HG03378 (cell line): ENCODE data around the gene ATP8A2.
"Not testable (repeated sequence)": the region's sequence is repeated elsewhere in the genome, so short reads cannot be mapped to it uniquely, and the experiment has no call there.

ENCODE experiments used
- ATAC-seq: cut with Tn5 transposase; IDR thresholded peaks from one replicate; pipeline ENCODE4 v1.9.1; 2021; ENCODE audit warnings: mild to moderate bottlenecking, moderate library complexity; ENCODE audit not compliant: unreplicated experiment

Gene ATP8A2

DNA sequence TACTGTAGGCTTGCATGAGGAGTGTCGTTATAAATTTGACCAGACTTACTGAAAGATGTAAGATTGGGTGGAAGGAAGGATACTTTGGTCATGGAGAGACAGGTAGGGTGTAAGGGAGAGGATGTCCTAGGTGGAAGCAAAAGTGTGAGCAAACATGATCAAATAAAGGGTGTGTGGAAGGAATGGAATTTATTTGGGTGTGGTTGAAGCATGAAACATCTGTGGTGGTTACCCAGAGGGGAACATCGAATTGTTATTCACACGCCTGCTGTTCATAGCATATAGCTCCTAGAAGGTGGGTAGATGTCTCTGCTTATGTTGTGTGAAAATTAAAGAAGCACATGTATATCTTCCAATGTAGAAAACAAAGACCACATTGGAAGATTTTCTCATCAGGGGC is 157.7 kb downstream of the ATP8A2 start:
- no peak for ATAC-seq

DNA sequence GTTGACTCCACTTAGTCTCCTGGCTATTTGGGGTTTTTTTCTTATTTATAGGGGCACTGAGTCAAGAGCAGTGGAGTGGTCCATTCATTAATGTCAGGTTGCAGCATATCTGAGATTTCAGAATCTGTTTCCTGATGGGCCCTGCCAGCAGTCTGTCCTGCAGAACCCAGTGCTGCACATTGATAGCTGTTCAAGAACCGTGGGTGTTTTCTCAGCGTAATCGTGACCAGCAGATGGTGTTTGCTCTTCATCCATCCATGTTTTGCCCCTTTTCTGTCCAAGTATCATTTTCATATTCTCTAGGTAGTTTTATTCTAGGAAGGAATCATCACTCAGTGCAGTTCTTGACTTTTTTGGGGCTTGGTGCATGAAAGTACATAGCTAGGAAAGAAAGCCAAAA is 166.5 kb downstream of the ATP8A2 start:
- no peak for ATAC-seq

DNA sequence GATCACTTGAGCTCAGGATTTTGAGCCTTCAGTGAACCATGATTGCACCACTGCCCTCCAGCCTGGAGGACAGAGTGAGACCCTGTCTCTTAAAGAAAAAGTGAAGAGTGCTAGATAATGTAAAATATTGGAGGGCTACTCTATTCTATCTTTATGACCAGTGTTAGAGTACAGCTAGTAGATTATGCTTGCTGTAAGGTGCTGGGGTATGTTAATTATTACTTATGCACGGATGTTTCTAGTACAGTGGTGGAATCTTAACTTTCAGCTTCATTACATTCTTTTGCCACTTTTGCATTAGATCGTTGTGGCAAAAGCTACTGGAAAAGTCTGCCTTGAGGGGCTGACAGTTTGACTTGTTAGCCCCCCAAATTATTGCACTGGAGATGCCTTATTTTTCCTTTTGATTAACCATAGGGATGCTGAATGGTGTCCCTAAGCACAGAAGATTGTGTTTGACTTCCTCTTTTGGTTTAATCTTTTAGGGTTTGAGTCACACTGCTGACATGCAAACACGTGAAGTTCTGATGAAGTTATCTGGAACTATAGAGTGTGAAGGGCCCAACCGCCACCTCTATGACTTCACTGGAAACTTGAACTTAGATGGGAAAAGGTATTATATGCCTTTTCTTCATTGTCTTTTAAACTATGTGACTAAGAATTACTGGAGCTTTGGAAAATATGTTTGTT is 169.8 kb downstream of the ATP8A2 start:
- ATAC-seq, result no peak

DNA sequence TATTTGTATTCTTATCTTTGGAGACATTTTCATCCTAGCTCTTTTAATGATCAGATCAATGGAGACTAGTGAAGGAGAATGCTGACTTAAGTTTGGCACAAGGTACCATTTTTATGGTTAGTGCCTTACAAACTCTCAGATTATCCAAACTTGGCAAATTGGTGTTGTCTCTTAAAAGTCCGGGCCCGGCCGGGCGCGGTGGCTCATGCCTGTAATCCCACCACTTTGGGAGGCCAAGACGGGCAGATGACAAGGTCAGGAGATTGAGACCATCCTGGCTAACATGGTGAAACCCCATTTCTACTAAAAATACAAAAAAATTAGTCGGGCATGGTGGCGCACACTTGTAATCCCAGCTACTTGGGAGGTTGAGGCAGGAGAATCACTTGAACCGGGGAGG is 177.2 kb downstream of the ATP8A2 start:
- not testable (repeated sequence) for ATAC-seq

DNA sequence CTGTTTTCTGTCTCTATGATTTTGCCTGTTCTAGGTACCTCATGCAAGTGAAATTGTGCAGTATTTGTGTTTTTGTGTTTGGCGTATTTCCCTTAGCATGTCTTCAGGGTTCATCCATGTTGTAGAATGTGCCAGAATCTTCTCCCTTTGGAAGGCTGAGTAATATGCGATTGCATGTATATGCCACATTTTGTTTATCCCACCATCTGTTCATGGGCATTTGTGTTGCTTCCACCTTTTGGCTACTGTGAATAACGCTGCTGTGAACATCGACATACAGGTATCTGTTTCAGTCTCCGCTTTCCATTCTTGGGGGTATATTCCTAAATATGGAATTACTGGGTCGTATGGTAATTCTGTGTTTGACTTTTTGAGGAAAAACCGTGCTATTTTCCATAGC is 190.0 kb downstream of the ATP8A2 start:
- no peak for ATAC-seq

DNA sequence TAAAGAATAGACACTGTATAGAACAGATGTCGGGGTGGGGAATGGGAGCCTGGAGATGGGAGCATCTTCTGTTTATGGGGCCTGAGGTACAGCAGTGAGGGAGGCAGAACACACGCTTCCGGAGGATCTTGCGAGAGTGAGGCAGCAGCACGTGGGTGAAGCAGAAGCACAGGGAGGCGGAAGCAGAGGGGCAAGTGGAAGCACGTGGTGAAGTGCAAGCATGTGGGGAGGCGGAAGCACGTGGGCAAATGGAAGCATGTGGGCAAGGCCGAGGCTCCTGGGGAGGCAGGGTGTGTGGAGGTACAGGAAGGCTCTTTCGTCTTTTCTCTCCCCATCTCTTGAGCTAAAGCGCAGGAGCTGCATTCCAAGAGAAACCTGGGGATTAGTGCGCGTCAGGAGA is 198.4 kb downstream of the ATP8A2 start:
- ATAC-seq, result no peak

DNA sequence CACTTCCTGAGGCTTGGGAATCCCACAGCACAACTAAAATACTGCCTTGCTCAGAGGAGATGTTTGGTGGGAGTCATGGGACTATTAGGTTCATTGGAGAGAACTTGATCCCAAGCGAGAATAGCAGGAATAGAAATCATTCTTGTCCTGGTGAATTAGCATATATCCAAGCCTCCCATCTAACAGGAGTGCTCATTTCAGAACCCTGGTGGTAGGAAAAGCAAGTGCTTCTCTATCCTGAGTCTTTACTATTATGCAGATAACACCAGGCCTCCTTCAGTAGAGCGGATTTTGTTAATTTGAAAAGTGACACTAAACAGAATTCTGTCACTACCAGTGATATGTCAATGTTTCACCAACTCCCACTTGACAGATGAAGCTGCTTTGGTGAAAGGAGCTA is 199.5 kb downstream of the ATP8A2 start:
- ATAC-seq, result no peak

DNA sequence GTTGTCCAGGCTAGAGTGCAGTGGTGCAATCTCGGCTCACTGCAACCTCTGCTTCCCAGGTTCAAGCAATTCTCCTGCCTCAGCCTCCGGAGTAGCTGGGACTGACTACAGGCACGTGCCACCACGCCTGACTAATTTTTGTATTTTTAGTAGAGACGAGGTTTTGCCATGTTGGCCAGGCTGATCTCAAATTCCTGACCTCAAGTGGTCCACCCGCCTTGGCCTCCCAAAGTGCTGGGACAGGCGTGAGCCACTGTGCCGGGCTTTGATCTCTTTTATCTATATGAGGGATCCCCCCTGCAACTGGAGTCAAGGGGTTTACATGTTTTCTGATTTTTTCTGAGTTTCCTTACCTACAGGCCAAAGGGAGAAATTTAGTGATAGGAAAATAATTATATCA is 200.4 kb downstream of the ATP8A2 start:
- ATAC-seq, result not testable (repeated sequence)

DNA sequence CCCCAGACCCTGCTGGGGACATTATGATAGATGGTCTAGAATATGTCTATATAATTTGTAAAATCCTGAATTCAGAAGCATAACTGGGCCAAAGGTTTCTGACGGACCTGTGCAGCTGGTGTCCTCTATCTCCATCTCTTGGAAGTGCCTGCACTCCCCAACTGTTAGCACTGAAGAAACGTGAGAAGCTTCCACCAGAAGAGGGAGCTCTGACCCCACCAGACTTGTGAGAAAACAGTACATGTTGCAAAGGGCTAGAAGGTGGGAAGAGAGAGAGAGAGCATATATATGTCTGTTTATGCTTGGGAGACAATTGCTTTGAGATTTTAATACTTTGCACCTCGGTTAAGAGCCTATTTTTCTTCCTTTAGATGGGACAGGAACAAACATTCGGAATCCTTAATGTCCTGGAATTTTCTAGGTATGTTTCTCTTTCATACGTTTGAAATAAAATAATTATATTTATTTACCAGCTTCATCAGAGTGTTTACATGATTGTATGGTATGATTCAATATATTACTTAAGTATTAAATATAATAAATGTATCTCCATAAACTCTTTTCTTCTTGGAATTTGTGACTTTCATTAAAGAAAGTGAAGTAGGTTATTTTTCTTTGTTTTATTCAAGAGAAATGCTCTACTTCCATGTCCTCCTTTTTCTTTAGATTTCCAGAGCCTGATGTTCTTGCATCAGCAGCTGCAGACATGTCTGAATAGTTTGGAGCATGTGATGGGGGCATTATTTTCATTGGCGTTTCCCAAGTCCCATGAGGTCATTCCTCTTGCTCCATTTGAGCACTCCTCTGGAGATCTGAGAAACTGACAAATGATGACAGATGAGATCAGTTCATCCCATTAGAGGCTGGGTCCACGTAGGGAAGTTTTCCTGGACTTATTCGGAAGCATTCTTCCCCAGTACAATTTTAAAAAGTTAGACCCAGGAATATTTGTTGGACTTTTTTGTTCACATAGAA is 202.9 kb downstream of the ATP8A2 start:
- peak; percentile 77 for ATAC-seq

DNA sequence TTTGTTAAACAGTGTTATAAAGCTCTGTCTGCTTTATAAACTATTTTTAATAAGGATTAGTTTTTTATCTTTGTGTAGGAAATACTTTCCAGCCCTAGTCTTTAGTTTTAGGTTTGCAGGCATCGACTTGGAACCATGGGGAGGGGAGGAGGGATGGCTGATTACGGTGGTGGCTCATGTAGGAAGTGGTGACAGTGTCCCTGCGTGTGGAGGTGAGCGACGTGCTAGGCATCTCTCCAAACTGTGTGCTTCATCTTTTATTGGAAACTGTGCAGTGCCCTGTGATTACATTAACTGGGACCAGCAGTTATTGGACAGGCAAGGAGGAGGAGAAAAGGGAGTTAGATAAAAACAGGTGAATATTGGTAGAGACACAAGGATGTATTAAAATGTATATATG is 203.8 kb downstream of the ATP8A2 start:
- ATAC-seq, result no peak

DNA sequence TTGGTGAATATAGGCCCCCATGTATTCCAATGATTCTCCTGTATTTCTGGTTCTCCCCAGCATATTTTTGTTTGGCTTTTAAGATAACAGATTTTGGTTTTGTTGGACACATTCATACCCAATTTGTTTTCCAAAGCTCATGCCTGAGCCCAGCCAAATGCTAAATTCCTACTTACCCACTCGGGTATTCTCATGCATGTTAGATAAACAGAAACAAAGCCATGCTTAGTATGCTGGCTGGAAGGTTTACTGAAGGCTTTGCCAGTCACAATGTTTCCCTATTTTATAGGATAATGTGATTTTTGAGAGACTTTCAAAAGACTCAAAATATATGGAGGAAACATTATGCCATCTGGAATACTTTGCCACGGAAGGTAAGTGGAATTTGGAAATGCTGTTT is 206.8 kb downstream of the ATP8A2 start:
- no peak for ATAC-seq

DNA sequence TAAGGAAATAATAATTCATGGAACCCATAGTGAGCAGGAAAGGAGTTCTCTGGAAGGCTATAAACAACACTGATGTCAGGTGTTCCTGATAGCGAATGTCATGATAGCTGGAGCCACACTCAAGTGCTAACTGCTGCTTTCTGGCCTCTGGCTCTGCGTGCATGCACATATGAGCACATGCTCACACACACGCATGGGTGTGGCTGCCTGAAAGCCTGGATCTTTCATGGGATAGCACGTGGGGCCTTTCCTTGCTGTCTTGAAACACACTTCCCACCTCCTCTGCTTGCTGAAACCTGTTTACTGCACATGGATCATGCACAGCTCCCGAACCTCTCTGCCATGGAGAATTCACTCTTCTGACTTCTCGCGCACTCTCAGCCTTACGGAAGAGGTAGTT is 207.4 kb downstream of the ATP8A2 start:
- no peak for ATAC-seq

DNA sequence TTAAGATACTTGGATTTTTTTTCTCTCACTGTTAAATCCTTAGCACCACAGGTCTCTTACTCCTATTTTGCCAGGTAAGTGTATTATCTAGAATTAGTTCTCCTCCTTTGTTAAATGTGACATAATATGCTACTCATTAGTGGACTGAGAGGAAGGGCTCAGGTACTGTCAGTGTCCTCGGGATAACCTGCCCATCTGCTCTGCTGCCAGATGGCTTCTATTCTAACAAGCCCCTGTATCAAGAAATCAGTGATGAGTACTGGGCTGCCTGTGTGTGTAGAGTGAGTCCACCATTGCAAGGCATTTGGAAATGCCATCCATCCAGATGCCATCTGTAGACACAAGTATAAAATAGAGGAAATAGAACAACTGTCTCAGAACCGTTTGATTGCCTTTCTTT is 209.6 kb downstream of the ATP8A2 start:
- no peak for ATAC-seq

DNA sequence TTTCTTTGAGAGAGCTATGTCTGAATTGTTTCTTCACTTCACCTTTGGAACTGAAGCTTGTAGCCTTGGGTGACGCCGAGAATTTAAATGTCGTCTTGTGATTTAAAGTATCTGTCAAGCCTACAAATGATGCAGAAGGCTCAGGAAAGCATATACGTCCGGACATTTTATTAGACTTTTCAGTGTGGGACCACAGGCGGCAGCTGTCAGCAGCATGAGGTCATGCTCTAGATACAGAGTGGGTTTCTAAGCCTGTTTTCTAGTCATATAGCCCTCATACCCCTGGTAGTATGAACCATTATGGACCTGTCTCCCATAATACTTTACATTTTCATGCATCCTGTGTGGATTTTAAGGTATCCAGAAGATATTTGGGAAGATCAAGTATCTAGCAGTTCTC is 212.3 kb downstream of the ATP8A2 start:
- ATAC-seq, result no peak

DNA sequence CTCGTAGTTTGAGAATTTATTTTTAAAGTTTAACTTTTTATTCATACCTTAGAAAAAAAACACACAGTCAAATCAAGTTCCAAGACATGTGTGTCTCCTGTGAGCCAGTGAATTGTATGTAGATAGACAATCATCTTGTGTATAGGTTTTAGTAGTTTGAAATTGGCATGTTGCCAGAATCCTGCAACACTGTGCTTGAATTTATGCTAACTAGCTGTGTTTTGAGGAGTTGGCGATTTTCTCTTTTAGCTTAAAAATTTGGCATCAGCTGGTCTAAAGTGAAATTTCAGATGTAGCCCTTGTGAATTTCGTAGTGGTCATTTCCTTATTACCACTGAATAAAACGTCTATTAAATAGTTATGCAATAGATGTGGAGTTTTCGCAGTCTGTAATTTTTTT is 213.2 kb downstream of the ATP8A2 start:
- ATAC-seq, result no peak

DNA sequence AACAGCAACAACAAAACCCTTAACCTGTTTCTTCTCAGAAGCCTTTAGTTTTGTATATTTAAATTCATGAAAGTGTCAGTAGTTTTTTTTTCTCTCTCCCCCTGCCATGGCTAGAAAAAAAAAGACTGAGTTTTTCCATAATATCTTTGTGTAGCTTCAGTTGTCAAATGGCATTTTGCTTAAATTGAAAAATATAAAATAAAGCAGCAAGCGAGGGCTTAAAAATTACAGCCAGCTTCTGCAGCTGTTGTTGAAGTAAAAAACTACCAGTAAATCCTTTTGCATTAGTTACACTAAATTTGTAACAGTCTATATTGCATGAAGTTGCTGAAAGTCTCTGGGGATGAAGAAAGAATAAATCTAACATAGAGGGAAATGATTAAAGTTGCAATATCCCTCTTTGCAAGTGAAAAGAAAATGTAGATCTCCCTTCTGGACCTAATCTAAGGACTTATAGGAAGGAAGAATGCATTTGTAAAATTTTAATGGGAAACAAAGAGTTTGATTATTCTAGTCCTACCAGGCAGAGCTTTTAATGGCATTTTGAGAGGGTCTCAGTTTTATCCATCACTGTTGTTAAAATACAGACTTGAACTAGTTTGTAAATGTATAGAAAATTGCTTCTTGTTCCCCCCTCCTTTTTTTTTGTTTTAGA is 215.7 kb downstream of the ATP8A2 start:
- no peak for ATAC-seq

DNA sequence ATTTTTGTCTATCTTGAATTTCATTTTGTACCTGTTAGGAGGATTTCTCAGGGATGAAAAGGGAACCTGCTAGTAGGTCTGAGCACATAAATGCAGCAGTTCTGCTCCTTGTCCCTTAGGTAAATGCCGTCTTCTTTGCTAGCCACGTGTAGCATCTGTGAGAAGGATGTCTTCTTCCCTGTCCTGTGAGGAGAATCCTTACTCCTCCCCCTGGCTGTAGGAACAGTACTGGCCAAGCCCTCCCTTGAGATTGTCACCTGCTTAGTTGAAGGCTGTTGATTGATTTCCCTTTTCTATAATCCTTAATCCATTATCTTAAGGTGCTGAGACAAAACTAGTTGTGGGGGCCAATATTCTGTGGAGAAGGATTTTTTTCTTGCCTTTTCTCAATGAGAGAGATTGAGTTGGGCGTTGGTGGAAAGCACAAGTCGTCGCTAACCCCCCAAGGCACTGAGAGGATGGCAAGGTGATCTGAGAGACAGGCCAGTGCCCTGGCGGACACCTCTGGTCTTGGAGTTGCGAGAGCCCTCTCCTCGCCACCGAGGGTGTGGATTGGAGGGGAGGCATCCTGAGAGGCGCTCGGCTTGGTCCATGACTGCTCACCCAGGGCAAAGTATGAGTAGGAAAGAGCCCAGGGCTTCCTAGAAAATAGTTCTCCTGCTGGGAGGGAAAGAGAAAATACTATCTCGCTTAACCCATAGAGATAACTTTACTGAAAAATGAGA is 216.7 kb downstream of the ATP8A2 start:
- ATAC-seq, result no peak

DNA sequence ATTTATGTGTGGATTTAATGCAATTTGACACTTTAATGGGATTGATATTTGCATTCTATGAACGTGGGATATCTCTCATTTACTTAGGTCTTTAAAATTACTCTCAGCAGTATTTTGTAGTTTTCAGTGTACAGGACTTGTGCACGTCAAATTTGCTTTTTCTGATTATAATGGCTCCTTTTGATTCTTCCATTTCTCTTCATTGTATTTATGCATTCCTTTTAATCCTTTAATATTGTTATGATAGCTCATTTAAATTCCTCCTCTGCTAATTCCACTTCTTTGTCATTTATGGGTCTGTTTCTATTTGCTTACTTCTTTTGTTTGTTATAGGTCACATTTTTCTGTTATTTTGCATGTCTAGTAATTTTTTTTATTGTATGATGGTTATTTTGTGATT is 226.6 kb downstream of the ATP8A2 start:
- ATAC-seq, result no peak

DNA sequence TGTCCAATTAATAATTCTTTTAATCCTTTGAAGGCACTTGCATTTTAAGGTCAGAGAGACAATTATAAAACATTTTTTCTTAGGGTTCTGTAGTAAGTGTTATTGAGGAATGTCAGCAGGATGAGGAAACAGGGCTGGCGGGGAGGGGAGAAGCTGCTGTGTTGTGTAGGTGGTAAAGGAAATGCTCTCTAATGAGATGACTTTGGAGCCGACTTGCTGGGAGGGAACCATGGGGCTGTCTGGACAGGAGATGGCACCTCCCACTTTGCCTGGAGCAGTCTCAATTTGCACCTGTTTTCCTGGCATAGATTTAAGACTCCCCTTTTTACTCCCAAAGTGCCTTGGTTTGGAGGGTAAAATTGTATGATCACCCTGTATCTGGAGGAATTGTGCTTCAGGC is 230.4 kb downstream of the ATP8A2 start:
- no peak for ATAC-seq

DNA sequence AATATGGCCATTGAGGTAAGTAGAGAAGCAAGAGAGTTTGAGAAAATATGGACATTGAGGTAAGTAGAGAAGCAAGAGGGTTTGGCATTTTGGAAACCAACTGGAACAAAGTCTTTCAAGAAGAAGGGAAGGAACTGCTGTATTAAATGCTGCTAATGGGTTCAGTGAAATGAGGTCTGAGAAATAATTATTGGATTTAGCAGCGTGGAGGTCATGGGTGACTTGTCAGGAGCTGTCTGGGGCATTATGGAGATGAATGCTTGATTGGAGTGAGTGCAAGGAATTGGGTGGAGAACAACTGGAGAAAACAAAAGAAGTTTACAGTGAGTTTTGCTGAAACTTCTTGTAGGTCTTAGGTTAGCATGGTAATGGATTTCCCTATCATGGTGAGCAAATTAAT is 232.3 kb downstream of the ATP8A2 start:
- ATAC-seq, result no peak

DNA sequence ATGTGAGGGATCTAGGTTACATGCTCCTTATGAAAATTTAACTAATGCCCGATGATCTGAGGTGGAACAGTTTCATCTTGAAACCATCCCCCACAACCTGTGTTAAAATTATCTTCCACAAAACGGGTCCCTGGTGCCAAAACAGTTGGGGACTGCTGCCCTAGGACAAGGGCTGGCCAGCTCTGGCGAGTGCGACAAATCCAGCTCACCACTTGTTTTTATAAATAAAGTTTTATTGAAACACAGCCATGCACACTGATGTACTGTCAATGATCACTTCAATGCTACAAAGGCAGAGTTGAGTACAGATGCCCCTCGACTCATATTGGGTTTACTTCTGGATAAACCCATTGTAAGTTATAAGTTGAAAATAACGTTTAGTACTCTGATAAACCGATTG is 235.3 kb downstream of the ATP8A2 start:
- ATAC-seq, result no peak
